Hindlimb muscle (tissue), 1 donor: ENCODE measurements around the gene DGKA. TPM values are rescaled to one million over a fixed set of nuclear protein-coding genes. Genes with fewer than 3 reads are reported as not detected.
A peak's percentile ranks its signal among the peaks of the same experiment; 100 is the strongest.
"Not testable (repeated sequence)": the region's sequence is repeated elsewhere in the genome, so short reads cannot be mapped to it uniquely, and the experiment has no call there.

Source experiments
- DNase-seq: peaks from one replicate; pipeline ENCODE4 v3.0.0-alpha.2; 2013
- polyA plus RNA-seq: library from polyadenylated mRNA; unstranded; fragments of 120-200 nt; gene quantifications from one replicate; pipeline ENCODE4 v1.2.1, GENCODE V29; 2013; ENCODE audit not compliant: insufficient read length

Gene DGKA
- polyA plus RNA-seq = 16.3 TPM

- DNase-seq = peak; percentile 65
Observed at GRCh38 chr12:55930771-55931316, at the start of gene DGKA. Gene DGKA (plus strand): TSS chr12:55931162. CDS start chr12:55936504, 5,342 bp downstream.

GRCh38 chr12:55885113-55885512, 45.8 kb upstream of the DGKA start:
- no peak for DNase-seq

- no peak for DNase-seq
Observed at GRCh38 chr12:55891310-55891709, 39.7 kb upstream of the DGKA start.

GRCh38 chr12:55893723-55894122, 37.2 kb upstream of the DGKA start:
- no peak for DNase-seq

- DNase-seq = no peak
Observed at GRCh38 chr12:55899082-55899481, 31.9 kb upstream of the DGKA start.

- DNase-seq = no peak
Observed at GRCh38 chr12:55901881-55902490, 29.0 kb upstream of the DGKA start.

- DNase-seq = no peak
Observed at GRCh38 chr12:55906056-55906455, 24.9 kb upstream of the DGKA start.

- DNase-seq = no peak
Observed at GRCh38 chr12:55908726-55909512, 22.0 kb upstream of the DGKA start.

- DNase-seq = no peak
Observed at GRCh38 chr12:55909513-55909884, 21.5 kb upstream of the DGKA start.

- no peak for DNase-seq
Observed at GRCh38 chr12:55912908-55913307, 18.1 kb upstream of the DGKA start.

- DNase-seq = no peak
Observed at GRCh38 chr12:55915482-55915859, 15.5 kb upstream of the DGKA start.

GRCh38 chr12:55919032-55919431, 11.9 kb upstream of the DGKA start:
- DNase-seq = not testable (repeated sequence)

- no peak for DNase-seq
Observed at GRCh38 chr12:55922126-55922525, 8.8 kb upstream of the DGKA start.

- DNase-seq = not testable (repeated sequence)
Observed at GRCh38 chr12:55923648-55924047, 7.3 kb upstream of the DGKA start.

- no peak for DNase-seq
Observed at GRCh38 chr12:55925371-55925770, 5.6 kb upstream of the DGKA start.

GRCh38 chr12:55925870-55926737, 4.9 kb upstream of the DGKA start:
- DNase-seq = no peak

GRCh38 chr12:55926738-55927587, 4.0 kb upstream of the DGKA start:
- peak; percentile 93 for DNase-seq

- peak; percentile 72 for DNase-seq
Observed at GRCh38 chr12:55927588-55928502, 3.1 kb upstream of the DGKA start, which contains the start of gene PYM1. Gene PYM1 (minus strand): TSS chr12:55927894. CDS start chr12:55927761, 133 bp downstream.

- no peak for DNase-seq
Observed at GRCh38 chr12:55929306-55929791, 1.6 kb upstream of the DGKA start.

- no peak for DNase-seq
Observed at GRCh38 chr12:55931317-55931779, 386 bp downstream of the DGKA start.
